CMK (cell line): ENCODE data around the gene ZGPAT.

ENCODE experiments used
- DNase-seq: peaks from one replicate; pipeline ENCODE4 v3.0.0-alpha.2; 2010; ENCODE audit warnings: low read depth

ZGPAT gene

GRCh38 chr20:63782521-63782971, 74.7 kb downstream of the ZGPAT start:
- DNase-seq, result no peak

- DNase-seq, result no peak
Observed at GRCh38 chr20:63783970-63784369, 76.1 kb downstream of the ZGPAT start.

- DNase-seq, result no peak
Observed at GRCh38 chr20:63785691-63786131, 77.9 kb downstream of the ZGPAT start.
